HG03060 (cell line): ENCODE measurements around the gene ZNF664.
A peak's percentile ranks its signal among the peaks of the same experiment; 100 is the strongest.

Experiments used
- ATAC-seq: cut with Tn5 transposase; IDR thresholded peaks from one replicate; pipeline ENCODE4 v1.9.1; 2021; ENCODE audit warnings: low read depth, moderate number of reproducible peaks; ENCODE audit not compliant: unreplicated experiment

Gene ZNF664

DNA sequence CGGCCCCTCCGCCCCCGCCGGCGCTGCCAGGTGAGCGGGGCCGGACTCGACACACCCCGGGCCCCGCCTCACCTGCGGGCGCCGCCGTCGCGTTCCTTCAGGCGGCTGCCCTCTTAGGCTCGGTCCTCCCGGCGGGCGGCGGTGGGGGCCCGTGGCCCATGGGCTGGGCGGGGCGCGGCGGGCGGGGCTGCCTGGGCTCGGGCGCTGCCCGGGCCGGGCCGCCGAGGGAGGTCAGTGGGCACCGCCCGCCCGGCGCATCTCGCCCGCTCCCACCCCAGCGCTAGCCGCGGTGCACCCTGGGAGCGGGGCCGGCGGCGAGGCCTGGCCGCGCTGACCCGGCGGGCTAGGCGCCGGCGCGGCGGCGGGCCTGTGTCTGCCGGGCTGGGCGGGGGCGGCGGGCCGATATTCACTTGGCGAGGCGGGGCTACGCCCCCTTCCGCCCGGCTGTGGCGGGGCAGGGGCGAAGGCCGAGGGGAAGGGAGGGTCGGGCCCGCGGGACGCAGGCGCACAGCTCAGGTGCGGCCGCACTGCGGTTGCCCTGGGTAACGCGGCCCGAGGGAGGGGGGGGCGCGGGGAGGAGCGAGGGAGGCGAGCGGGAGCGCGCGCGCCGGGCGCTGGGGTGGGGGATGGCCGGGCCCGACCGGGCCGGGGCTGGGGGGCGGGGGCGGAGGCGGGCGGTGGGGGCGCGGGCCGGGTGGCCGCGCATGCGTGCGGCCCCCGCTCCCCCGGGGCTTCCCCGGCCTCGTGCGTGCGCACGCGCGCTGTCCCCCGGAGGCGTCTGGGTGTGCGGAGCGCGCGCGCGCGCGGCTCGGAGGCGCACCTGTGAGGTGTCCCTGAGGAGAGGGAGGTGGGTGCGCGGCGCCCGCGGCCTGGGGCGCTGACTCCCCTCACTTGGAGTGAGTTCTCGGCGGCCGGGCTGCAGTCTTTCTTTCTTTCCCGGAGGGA, at the start of gene ZNF664, which contains the start of gene CCDC92:
Gene ZNF664 (plus strand): TSS at position 759 of the 945 bp plus-strand sequence. CDS start 38,930 bp downstream, outside the sequence.
Gene CCDC92 (minus strand): TSS at position 375 of the 945 bp plus-strand sequence. CDS start 28,526 bp downstream, outside the sequence.
- ATAC-seq: peak; percentile 75

GRCh38 chr12:123923927-123924326, 49.1 kb upstream of the ZNF664 start:
- no peak for ATAC-seq

GRCh38 chr12:123924539-123924938, 48.5 kb upstream of the ZNF664 start:
- no peak for ATAC-seq

GRCh38 chr12:123928274-123928865, 44.6 kb upstream of the ZNF664 start:
- ATAC-seq: no peak

DNA sequence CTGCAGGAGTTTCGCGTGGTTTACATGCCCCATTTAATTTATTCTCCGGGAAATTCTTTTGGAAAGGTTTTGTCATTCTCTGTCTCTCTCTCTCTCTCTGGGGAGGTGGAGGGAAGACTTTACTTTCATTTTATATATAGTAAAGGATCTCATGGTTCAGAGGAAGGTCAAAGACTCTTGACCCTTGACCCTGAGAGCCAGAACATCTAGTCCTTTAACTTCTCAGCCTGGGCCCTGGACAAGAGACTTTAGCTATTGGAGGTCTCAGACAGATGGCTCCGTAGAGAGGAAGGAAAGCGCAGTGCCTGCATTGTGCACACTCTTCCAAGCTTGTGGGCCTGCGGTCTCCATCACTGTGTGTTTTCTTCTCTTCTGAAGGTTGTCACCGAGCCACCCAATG, 44.1 kb upstream of the ZNF664 start:
- ATAC-seq: no peak

DNA sequence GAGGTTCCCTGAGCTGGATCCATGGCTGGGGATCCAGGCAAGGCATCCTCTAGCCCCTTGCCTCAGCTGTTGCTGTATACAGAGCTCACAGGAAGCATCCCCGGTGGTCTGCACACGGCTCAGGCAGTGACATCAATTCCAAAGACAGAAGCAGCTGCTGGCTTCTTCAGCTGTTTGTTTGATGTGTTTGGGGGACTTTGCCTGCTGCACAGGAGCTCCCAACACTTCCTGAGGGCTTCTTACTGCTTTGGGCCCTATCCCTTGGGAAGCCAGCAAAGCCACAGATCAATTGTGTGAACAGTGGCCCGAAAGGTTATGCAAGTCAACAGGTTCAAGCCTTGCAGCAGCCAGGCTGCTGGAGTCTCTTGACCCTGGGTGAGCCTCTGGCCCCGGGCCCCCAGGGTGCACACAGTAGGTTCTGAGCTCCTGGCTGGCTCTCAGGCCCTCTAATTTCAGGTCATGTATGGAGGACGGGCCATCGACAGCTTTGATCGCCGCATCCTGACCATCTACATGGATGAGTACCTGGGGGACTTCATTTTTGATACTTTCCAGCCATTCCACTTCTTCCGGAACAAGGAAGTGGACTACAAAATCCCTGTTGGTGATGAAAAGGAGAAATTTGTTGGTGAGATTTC, 43.0 kb upstream of the ZNF664 start:
- ATAC-seq: no peak

DNA sequence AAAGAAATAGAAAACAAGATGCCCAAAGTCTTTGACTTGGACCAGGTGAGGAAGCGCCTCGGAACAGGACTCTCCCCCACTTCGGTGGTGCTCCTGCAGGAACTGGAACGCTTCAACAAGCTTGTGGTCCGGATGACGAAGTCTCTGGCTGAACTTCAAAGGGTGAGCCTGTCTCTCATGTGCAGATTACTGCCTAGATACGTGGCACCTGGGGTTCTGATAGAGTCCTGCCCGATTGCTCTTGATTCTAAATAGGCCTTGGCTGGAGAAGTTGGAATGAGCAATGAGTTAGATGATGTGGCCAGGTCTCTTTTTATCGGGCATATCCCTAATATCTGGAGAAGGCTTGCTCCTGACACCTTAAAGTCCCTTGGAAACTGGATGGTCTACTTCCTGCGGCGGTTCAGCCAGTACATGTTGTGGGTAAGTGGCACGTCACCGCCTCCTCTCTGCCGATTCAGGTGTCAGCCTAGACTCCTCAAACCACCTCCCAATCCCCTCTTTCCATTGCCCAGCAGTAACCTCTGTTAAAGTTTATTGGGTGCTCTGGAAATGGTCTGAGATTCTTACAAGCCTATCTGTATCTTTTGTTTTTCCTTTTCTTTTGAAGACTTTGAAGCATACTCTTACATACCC, 41.2 kb upstream of the ZNF664 start:
- ATAC-seq: no peak

GRCh38 chr12:123933214-123933613, 39.8 kb upstream of the ZNF664 start:
- no peak for ATAC-seq

DNA sequence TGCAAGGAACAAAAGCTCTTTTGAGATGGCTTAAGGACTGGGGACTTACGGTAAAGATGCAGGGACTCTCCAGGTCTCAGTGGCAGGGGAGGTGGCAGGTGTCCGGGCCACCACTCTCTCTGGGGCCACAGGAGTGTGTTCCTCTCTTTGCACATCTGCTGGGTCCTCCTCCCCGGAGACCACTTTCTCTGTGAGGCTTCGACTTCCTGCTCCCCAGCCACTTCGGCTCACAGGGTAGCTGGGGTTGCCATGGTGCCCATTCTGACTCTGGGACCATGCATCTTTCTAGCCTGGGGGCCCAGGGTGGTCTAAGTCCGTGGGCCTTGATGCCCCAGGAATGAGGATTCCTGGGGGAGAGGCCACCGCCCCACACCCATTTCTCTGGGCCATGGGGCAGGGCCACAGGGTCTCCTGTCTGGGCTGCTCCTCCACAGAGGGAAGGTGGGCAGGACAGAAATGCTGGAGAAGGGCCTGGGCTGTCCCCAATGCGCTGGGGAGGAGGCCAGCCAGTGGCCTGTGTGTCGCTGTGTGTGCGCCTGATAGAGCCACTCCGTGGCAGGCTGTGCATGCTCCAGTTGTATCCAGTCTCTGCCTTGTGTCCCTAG, 38.9 kb upstream of the ZNF664 start:
- no peak for ATAC-seq

- ATAC-seq: no peak
Observed at GRCh38 chr12:123934829-123935228, 38.2 kb upstream of the ZNF664 start.

- no peak for ATAC-seq
Observed at GRCh38 chr12:123935956-123936355, 37.1 kb upstream of the ZNF664 start.

DNA sequence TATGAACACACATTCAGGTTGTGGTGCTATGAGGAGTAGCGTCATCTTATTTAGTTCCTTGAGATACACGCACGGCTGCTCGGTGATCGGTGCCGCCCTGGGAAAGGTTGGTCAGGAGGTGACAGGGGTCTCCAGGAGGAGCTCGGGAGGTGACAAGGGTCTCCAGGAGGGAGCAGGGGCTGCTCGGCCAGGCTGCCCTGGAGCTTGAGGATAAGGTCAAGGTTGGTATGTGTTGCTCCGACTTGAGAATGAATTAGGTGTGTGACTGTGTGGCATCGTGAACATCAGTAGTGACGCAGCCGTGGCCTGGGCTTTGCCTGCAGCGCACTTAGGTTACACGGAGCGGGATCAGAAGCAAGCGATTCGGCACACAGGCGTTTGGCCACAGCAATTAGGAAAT, 36.5 kb upstream of the ZNF664 start:
- no peak for ATAC-seq

- ATAC-seq: no peak
Observed at GRCh38 chr12:123936956-123937706, 35.9 kb upstream of the ZNF664 start.

- ATAC-seq: no peak
Observed at GRCh38 chr12:123937707-123938591, 35.1 kb upstream of the ZNF664 start.

- ATAC-seq: no peak
Observed at GRCh38 chr12:123938679-123939480, 34.1 kb upstream of the ZNF664 start.

DNA sequence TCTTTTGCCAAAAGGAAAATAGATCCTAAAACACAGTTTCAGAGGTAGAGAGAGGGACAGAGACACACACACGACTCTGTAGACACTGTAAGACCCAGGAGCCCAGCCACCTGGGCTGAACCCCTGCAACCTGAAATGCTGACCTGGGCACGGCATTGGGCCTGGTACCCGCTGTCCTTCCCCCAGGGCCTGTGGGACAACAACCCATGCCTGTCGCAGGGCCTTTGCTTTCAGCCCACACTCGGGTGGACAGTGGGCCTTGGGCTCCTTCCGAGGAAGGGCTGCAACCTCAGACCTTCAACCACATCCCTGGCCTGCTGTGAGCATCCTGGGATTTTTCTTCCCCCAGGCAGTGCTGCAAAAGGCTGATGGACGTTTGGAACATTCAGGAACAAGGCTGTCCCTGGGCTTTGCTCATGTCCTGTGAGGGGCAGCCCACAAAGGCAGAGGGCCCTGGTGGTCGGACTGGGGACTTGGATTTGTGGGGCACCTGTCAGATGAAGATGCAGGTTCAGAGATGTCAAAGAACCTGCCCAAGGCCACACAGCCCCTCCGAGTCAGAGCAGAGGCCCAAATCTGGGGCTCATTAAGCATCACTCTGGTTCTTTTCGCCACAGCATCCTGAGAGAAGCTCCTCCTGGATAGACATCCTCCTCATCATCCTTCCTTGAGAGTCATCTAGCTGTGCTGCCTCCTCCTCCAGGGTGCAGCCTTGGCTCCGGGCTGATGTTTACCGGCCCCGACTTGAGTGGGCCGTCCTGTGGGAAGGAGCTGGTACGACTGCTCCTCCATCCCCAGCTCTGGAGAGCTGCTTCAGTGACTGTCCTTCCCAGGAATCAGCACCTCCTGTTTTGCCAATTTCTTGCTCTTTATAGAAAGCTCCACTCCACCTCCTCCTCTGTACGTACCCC, 33.0 kb upstream of the ZNF664 start:
- ATAC-seq: no peak

DNA sequence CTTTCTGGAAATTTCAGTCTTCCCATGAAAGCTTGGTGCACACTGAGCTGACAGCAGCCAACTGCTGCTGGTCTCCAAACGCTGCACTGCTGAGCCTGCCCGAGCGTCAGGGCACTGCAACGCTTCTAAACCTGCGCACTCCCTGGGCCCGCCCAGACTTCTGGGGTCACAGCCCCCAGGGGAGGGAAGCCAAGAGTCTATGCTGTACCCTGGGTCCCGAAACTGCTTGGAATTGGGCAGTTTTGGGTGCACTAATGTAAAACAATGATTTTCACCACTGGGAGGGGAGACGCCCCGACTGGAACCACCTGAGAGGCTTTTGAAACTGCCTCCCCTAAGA, 32.4 kb upstream of the ZNF664 start:
- no peak for ATAC-seq
